Liver (tissue), 3 donors: ENCODE data around the gene RLN2.

Experiments
- CTCF ChIP-seq: fragments of 150-350 bp; IDR thresholded peaks from 2 replicates; pipeline ENCODE4 v1.5.1; 2017; ENCODE audit warnings: improper control_type of control experiment, low read depth, low read length; ENCODE audit not compliant: missing input control
- JUND ChIP-seq, 2 donors: IDR thresholded peaks; 2 replicates each; pipeline ENCODE4 v1.6.1; 2016; ENCODE audit warnings: antibody characterized with exemption in 2 of 2
- NR2F2 ChIP-seq: IDR thresholded peaks from 2 replicates; pipeline ENCODE4 v1.6.1; 2016; ENCODE audit warnings: antibody characterized with exemption
- RXRA ChIP-seq, 2 donors: IDR thresholded peaks; 2 replicates each; pipeline ENCODE4 v1.6.1; 2017 to 2018; ENCODE audit warnings: antibody characterized with exemption in 2 of 2, mild to moderate bottlenecking in 1 of 2
- SP1 ChIP-seq: IDR thresholded peaks from 2 replicates; pipeline ENCODE4 v1.6.1; 2018; ENCODE audit warnings: antibody characterized with exemption, mild to moderate bottlenecking
- TAF1 ChIP-seq: conservative IDR thresholded peaks from 2 replicates; pipeline ENCODE4 v1.6.1; 2016; ENCODE audit warnings: antibody characterized with exemption, mild to moderate bottlenecking
- YY1 ChIP-seq: IDR thresholded peaks from 2 replicates; pipeline ENCODE4 v1.6.1; 2016; ENCODE audit warnings: antibody characterized with exemption, mild to moderate bottlenecking
- ZBTB33 ChIP-seq: IDR thresholded peaks from 2 replicates; pipeline ENCODE4 v1.6.1; 2016; ENCODE audit warnings: antibody characterized with exemption
- TF ChIP-seq, protein P1 (sequence below): IDR thresholded peaks from 2 replicates; pipeline ENCODE4 v1.6.1; 2016; ENCODE audit warnings: antibody characterized with exemption, mild to moderate bottlenecking
- donor health status: healthy.
- donor health status: healthy.

GRCh38 chr9:5352637-5353248 is 48.2 kb upstream of the RLN2 start:
- TF ChIP-seq JUND (IDR thresholded peaks at IDR 0.05) (no peak), YY1 (no peak), RXRA (IDR thresholded peaks at IDR 0.05) (no peak), CTCF (no peak), SP1 (no peak), ZBTB33 (no peak), TAF1 (no peak), NR2F2 (no peak)
- TF ChIP-seq, protein P1, sequence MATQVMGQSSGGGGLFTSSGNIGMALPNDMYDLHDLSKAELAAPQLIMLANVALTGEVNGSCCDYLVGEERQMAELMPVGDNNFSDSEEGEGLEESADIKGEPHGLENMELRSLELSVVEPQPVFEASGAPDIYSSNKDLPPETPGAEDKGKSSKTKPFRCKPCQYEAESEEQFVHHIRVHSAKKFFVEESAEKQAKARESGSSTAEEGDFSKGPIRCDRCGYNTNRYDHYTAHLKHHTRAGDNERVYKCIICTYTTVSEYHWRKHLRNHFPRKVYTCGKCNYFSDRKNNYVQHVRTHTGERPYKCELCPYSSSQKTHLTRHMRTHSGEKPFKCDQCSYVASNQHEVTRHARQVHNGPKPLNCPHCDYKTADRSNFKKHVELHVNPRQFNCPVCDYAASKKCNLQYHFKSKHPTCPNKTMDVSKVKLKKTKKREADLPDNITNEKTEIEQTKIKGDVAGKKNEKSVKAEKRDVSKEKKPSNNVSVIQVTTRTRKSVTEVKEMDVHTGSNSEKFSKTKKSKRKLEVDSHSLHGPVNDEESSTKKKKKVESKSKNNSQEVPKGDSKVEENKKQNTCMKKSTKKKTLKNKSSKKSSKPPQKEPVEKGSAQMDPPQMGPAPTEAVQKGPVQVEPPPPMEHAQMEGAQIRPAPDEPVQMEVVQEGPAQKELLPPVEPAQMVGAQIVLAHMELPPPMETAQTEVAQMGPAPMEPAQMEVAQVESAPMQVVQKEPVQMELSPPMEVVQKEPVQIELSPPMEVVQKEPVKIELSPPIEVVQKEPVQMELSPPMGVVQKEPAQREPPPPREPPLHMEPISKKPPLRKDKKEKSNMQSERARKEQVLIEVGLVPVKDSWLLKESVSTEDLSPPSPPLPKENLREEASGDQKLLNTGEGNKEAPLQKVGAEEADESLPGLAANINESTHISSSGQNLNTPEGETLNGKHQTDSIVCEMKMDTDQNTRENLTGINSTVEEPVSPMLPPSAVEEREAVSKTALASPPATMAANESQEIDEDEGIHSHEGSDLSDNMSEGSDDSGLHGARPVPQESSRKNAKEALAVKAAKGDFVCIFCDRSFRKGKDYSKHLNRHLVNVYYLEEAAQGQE: no peak
